WTC11 (cell line): ENCODE data around the gene SLC5A9. TPM values are rescaled to one million over a fixed set of nuclear protein-coding genes. Genes with fewer than 3 reads are reported as not detected.

Experiments
- ATAC-seq: fragments of 200-7000 bp; cut with Tn5 transposase; 2 replicates; pipeline ENCODE4 v1.10.0; 2021; ENCODE audit warnings: mild to moderate bottlenecking, moderate library complexity
- CTCF ChIA-PET: fragments of 300-600 bp; sonication (Branson Sonifier 250); formaldehyde crosslinking; loops from one replicate; lab custom pipeline; 2021; ENCODE audit warnings: antibody characterized with exemption; lab: Charles Lee
- POLR2A ChIA-PET: fragments of 350-600 bp; sonication (Branson Sonifier 250); formaldehyde crosslinking; loops from one replicate; lab custom pipeline; 2021; ENCODE audit warnings: antibody characterized with exemption; lab: Charles Lee
- DNase-seq: peaks from one replicate; pipeline ENCODE4 v3.0.0; 2021; ENCODE audit warnings: low spot score
- H3K27ac Mint-ChIP-seq: 2 replicates; pipeline ENCODE4 v1.8.0; 2021; ENCODE audit warnings: mixed read lengths
- H3K27me3 Mint-ChIP-seq: 2 replicates; pipeline ENCODE4 v1.8.0; 2021; ENCODE audit warnings: low read depth, mild to moderate bottlenecking, moderate library complexity, mixed read lengths
- H3K36me3 Mint-ChIP-seq: 2 replicates; pipeline ENCODE4 v1.8.0; 2021; ENCODE audit warnings: mixed read lengths
- H3K4me1 Mint-ChIP-seq: 2 replicates; pipeline ENCODE4 v1.8.0; 2022; ENCODE audit warnings: mixed read lengths
- H3K4me3 Mint-ChIP-seq: 2 replicates; pipeline ENCODE4 v1.8.0; 2021; ENCODE audit warnings: mild to moderate bottlenecking, moderate library complexity, mixed read lengths
- H3K9me3 Mint-ChIP-seq: 2 replicates; pipeline ENCODE4 v1.8.0; 2021; ENCODE audit warnings: mixed read lengths
- CREB1 ChIP-seq: sonication (generic); formaldehyde crosslinking; IDR thresholded peaks from 2 replicates; pipeline ENCODE4 v1.8.0; 2023; ENCODE audit warnings: mild to moderate bottlenecking, missing genetic modification reagents
- E2F4 ChIP-seq: sonication (generic); formaldehyde crosslinking; IDR thresholded peaks from 2 replicates; pipeline ENCODE4 v1.8.1; 2022; ENCODE audit warnings: low read depth, mild to moderate bottlenecking, moderate library complexity, missing genetic modification reagents, borderline replicate concordance
- FOXJ3 ChIP-seq: sonication (generic); formaldehyde crosslinking; IDR thresholded peaks from 2 replicates; pipeline ENCODE4 v1.9.0; 2021; ENCODE audit warnings: missing genetic modification reagents, mild to moderate bottlenecking, borderline replicate concordance
- GABPB1 ChIP-seq: sonication (generic); formaldehyde crosslinking; IDR thresholded peaks from 2 replicates; pipeline ENCODE4 v1.8.1; 2023; ENCODE audit warnings: mild to moderate bottlenecking, missing genetic modification reagents
- GRHL2 ChIP-seq: fragments of 250-450 bp; sonication (Bioruptor Pico); IDR thresholded peaks from 2 replicates; pipeline ENCODE4 v1.8.0; 2022; ENCODE audit warnings: mild to moderate bottlenecking, moderate library complexity; ENCODE audit not compliant: insufficient replicate concordance, severe bottlenecking
- GTF2I ChIP-seq: fragments of 250-450 bp; sonication (Bioruptor Pico); conservative IDR thresholded peaks from 2 replicates; pipeline ENCODE4 v1.4.0; 2021; ENCODE audit warnings: mild to moderate bottlenecking
- HMGA2 ChIP-seq: fragments of 250-450 bp; sonication (Bioruptor Pico); IDR thresholded peaks from 2 replicates; pipeline ENCODE4 v1.4.0; 2021; ENCODE audit warnings: mild to moderate bottlenecking, moderate library complexity
- IRF1 ChIP-seq: sonication (generic); formaldehyde crosslinking; IDR thresholded peaks from 2 replicates; pipeline ENCODE4 v1.8.0; 2023; ENCODE audit warnings: missing genetic modification reagents
- JUN ChIP-seq: sonication (generic); formaldehyde crosslinking; IDR thresholded peaks from 2 replicates; pipeline ENCODE4 v1.8.0; 2023; ENCODE audit warnings: mild to moderate bottlenecking, missing genetic modification reagents
- MXD4 ChIP-seq: fragments of 250-450 bp; sonication (Bioruptor Pico); IDR thresholded peaks from 2 replicates; pipeline ENCODE4 v1.8.0; 2021; ENCODE audit warnings: mild to moderate bottlenecking, moderate library complexity, borderline replicate concordance
- NFYB ChIP-seq: sonication (generic); formaldehyde crosslinking; conservative IDR thresholded peaks from 2 replicates; pipeline ENCODE4 v1.8.0; 2022; ENCODE audit warnings: low read depth, missing genetic modification reagents
- NR3C1 ChIP-seq: sonication (generic); formaldehyde crosslinking; conservative IDR thresholded peaks from 2 replicates; pipeline ENCODE4 v1.8.1; 2023; ENCODE audit warnings: low read depth, mild to moderate bottlenecking, missing genetic modification reagents
- SOX15 ChIP-seq: fragments of 250-450 bp; sonication (Bioruptor Pico); IDR thresholded peaks from 2 replicates; pipeline ENCODE4 v1.9.0; 2021; ENCODE audit warnings: mild to moderate bottlenecking
- ZBTB21 ChIP-seq: sonication (generic); formaldehyde crosslinking; IDR thresholded peaks from 2 replicates; pipeline ENCODE4 v1.8.1; 2023; ENCODE audit warnings: mild to moderate bottlenecking, missing genetic modification reagents, borderline replicate concordance
- ZBTB43 ChIP-seq: sonication (generic); formaldehyde crosslinking; IDR thresholded peaks from 2 replicates; pipeline ENCODE4 v1.8.1; 2023; ENCODE audit warnings: mild to moderate bottlenecking, missing genetic modification reagents
- ZNF281 ChIP-seq: sonication (generic); formaldehyde crosslinking; IDR thresholded peaks from 2 replicates; pipeline ENCODE4 v1.8.0; 2023; ENCODE audit warnings: mild to moderate bottlenecking, missing genetic modification reagents
- ZNF317 ChIP-seq: sonication (generic); formaldehyde crosslinking; IDR thresholded peaks from 2 replicates; pipeline ENCODE4 v1.8.1; 2023; ENCODE audit warnings: low read depth, mild to moderate bottlenecking, moderate library complexity, missing genetic modification reagents, borderline replicate concordance
- total RNA-seq: library from RNA; stranded (reverse); gene quantifications from 3 replicates; pipeline ENCODE4 v1.2.3, GENCODE V29; 2021
- TF ChIP-seq, protein P1 (sequence below): sonication (generic); formaldehyde crosslinking; conservative IDR thresholded peaks from 2 replicates; pipeline ENCODE4 v1.8.1; 2022; ENCODE audit warnings: mild to moderate bottlenecking, missing genetic modification reagents
- TF ChIP-seq, protein P2 (sequence below): fragments of 250-450 bp; sonication (Bioruptor Pico); IDR thresholded peaks from 2 replicates; pipeline ENCODE4 v1.9.0; 2021; ENCODE audit warnings: mild to moderate bottlenecking
- TF ChIP-seq, protein P3 (sequence below): sonication (generic); formaldehyde crosslinking; IDR thresholded peaks from 2 replicates; pipeline ENCODE4 v1.8.1; 2023; ENCODE audit warnings: mild to moderate bottlenecking, missing genetic modification reagents, moderate library complexity

SLC5A9 gene
- total RNA-seq, 1 experiment from 2014 or later, result 0.22 TPM

GRCh38 chr1:48254254-48254653, 31.7 kb downstream of the SLC5A9 start:
- H3K9me3 Mint-ChIP-seq, result no peaks in the 10 kb centered on the region
- DNase-seq, result no peak
- ChIA-PET POLR2A (no interaction called here), CTCF (interaction anchor here (0.7 kb wide), 1 partner anchor 51 kb away, joined by 3 read pairs; no protein-coding TSS in a partner anchor)
- no peak overlapping the region for H3K4me3 Mint-ChIP-seq
- peaks cover under 1% of the 10 kb centered on the region; the same call in 1 of the 2 replicates for H3K4me1 Mint-ChIP-seq
- no peak for ATAC-seq
- no peaks in the 10 kb centered on the region; the same call in 1 of the 2 replicates for H3K27me3 Mint-ChIP-seq
- TF ChIP-seq GRHL2 (CRISPR knock-in tag) (no peak), JUN (no peak), FOXJ3 (CRISPR knock-in tag) (no peak), HMGA2 (no peak), ZBTB21 (CRISPR knock-in tag) (no peak), E2F4 (CRISPR knock-in tag) (no peak), GABPB1 (CRISPR knock-in tag) (no peak), IRF1 (CRISPR knock-in tag) (no peak), ZBTB43 (no peak), SOX15 (no peak), NR3C1 (CRISPR knock-in tag) (no peak), ZNF281 (no peak), CREB1 (CRISPR knock-in tag) (no peak), ZNF317 (no peak), GTF2I (CRISPR knock-in tag) (no peak), MXD4 (CRISPR knock-in tag) (no peak), NFYB (CRISPR knock-in tag) (no peak)
- TF ChIP-seq, protein P1, sequence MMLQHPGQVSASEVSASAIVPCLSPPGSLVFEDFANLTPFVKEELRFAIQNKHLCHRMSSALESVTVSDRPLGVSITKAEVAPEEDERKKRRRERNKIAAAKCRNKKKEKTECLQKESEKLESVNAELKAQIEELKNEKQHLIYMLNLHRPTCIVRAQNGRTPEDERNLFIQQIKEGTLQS (CRISPR knock-in tag), result no peak
- TF ChIP-seq, protein P2, sequence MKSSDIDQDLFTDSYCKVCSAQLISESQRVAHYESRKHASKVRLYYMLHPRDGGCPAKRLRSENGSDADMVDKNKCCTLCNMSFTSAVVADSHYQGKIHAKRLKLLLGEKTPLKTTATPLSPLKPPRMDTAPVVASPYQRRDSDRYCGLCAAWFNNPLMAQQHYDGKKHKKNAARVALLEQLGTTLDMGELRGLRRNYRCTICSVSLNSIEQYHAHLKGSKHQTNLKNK (CRISPR knock-in tag), result no peak
- TF ChIP-seq, protein P3, sequence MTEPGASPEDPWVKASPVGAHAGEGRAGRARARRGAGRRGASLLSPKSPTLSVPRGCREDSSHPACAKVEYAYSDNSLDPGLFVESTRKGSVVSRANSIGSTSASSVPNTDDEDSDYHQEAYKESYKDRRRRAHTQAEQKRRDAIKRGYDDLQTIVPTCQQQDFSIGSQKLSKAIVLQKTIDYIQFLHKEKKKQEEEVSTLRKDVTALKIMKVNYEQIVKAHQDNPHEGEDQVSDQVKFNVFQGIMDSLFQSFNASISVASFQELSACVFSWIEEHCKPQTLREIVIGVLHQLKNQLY (CRISPR knock-in tag), result no peak
- H3K36me3 Mint-ChIP-seq, result no peaks in the 10 kb centered on the region
- no peak overlapping the region for H3K27ac Mint-ChIP-seq
